ENCODE measurements around the gene SPATA2.
A peak's percentile ranks its signal among the peaks of the same experiment; 100 is the strongest.

The SPATA2 gene

GRCh38 chr20:49935746-49936152 is 20.4 kb upstream of the SPATA2 start:
- DNase-seq (ENCODE audit: low read depth in 2 of 2): no peak

DNA sequence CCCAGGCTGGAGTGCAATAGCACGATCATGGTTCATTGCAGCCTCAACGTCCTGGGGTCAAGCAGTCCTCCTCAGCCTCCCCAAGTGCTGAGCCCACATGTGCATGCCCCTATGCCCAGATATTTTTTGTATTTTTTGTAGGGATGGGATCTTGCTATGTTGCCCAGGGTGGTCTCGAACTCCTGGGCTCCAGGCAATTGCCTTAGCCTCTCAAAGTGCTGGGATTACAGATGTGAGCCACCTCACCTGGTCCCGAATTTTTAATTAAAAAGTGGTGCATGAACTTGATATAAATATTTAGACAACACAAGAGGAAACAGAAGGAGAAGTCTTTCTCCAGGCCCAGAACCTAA is 13.8 kb upstream of the SPATA2 start:
- DNase-seq (ENCODE audit: low read depth in 2 of 2): no peak

DNA sequence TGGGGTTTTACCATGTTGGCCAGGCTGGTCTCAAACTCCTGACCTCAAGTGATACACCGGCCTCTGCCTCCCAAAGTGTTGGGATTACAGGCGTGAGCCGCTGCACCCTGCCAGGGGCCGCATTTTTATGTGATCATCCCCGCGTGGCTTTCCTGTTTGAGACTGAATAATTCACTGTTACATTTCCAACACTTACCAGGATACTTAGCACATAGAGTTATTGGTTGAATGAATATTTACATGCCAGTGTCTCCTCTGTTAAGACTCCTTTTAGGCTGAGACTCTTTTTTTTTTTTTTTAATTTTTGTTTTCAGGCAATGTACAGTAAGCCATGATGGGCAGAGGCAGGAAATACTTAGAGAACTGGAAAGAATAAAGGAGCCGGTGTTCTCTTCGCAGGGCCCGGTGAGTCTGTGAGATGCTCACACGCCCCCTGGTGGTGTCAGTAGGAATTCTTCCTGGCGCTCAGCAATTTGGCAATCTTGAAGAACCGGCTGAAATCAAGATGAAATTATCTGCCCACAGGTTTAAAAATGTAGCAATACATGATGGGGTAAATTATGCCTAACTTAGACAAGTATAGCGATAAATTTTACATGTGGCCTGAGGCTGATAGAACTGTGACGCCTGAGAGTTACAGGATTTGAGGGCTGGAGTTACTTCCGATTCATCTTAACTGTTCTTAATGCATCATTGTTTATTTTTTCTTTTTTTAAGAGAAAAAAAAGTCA is 13.2 kb upstream of the SPATA2 start:
- DNase-seq (ENCODE audit: low read depth in 2 of 2): peak; percentile 60 to 74

GRCh38 chr20:49925901-49926454 is 10.6 kb upstream of the SPATA2 start:
- no peak for DNase-seq (ENCODE audit: low read depth in 2 of 2)

DNA sequence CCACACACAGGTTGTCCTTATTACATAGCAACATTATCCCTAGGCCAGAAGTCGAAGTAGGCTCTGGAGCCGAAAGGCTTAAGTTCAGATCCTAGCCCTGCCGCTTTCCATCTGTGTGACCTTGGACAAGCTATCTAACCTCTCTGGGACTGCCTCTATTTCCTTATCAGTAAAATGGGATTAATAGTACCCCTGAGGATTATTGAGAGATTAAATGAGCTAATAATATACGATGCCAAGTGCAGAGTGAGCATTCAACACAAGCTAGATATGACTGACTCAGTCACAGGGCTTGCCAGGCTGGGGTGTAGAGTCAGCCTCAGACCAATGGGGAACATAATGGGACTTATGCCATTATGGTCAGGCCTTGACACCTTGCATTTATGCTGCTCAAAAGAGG is 8.9 kb upstream of the SPATA2 start:
- no peak for DNase-seq (ENCODE audit: low read depth in 2 of 2)

DNA sequence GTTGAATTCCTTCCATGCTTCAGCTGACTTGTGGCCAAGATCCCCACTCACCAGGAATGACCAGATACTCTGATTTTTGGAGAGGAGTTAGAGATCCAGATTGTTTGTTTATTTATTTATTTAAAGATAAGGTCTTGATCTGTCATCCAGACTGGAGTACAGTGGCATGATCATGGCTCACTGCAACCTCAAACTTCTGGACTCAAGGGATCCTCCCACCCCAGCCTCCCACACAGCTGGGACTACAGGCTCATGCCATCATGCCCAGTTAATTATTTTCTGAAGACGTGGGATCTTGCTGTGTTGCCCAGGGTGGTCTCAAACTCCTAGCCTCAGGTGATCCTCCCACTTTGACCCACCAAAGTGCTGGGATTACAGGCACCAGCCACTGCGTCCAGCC is 4.1 kb upstream of the SPATA2 start:
- no peak for DNase-seq (ENCODE audit: low read depth in 2 of 2)

DNA sequence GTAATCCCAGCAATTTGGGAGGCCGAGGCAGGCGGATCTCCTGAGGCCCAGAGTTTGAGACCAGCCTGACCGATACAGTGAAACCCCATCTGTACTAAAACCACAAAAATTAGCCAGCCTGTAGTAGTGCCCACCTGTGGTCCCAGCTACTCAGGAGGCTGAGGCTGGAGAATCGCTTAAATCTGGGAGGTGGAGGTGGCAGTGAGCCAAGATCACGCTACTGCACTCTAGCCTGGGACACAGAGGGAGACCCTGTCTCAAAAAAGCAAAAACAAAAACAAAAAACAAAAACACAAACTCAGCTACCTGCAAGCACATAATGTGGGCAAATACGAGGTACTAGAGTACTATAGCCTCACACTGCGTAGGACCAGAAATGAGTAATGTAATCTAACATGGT is 3.7 kb upstream of the SPATA2 start:
- no peak for DNase-seq (ENCODE audit: low read depth in 2 of 2)

GRCh38 chr20:49918446-49918845 is 3.1 kb upstream of the SPATA2 start:
- no peak for DNase-seq (ENCODE audit: low read depth in 2 of 2)

GRCh38 chr20:49916146-49917002 is 1.0 kb upstream of the SPATA2 start:
- DNase-seq (ENCODE audit: low read depth in 2 of 2): no peak

DNA sequence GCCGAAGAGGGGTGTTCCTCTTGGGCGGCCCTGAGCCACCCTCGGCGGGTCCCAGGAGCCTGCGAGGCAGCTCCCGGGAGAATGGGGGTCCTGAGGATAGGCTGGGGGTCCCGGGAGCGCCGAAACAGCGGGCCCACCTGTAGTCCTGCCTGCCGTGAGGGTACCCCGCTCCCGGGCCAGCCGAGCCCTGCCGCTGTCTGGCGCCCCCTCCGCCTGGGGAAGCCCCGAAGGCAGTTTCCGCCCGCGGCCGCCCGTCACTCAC is 280 bp downstream of the SPATA2 start:
- DNase-seq (ENCODE audit: low read depth in 2 of 2): no peak

DNA sequence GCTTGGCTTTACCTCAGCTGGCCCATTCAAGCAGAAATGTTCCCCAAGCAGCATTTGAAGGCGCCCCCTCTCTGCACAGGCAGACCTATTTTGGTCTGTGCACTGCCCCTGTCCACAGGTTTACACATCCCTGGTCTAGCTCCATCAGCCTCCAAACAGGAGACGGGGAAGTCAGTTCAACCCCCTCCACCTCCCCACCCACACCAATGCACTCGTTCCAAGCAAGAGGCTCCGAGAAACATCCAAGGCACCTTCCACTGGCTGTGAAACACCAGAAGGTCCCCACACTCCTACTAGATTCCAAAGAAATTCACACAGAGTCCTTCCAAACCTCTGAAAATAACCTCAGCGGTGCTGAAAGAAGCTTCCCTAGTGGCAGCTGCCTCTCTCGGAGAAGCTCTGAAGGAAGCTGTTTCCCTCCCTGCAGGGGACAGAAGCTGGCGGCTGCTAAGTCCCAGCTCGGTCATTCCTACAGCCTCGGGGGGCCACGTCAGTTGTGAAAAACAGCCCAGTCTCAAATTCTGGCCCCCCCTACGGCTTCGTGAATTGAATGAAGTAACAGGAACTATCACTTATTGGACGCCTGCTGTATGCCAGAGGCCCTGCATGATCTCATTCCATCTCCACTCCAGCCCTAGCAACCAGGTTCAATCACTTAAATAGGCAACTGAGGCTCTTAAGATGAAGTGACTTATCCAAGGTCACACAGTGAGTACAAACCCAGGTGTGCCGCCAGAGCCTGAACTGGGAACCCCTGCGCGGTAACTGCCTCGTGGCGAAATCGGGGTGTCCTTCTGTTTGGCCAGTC is 815 bp downstream of the SPATA2 start:
- DNase-seq (ENCODE audit: low read depth in 2 of 2): no peak

GRCh38 chr20:49913399-49914047 is 1.8 kb downstream of the SPATA2 start:
- no peak for DNase-seq (ENCODE audit: low read depth in 2 of 2)

DNA sequence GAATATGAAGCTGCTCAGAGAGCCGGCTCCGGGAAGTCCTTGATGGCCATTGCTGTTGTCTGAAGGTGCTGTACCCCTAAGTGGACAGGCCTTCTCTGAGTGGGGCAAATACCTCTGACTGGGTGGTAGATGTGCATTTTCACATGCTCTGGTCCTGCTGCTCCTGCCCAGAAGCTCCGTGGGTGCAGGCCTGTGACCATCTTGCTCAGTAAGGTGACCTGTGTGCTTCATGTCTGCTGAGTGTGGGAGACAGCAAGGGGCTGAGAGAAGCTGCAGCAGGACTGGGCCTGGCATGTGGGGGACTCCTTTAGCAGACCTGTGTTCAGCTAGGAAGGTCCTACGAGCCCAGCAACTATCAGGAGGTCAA is 5.0 kb downstream of the SPATA2 start:
- DNase-seq (ENCODE audit: low read depth in 2 of 2): no peak

DNA sequence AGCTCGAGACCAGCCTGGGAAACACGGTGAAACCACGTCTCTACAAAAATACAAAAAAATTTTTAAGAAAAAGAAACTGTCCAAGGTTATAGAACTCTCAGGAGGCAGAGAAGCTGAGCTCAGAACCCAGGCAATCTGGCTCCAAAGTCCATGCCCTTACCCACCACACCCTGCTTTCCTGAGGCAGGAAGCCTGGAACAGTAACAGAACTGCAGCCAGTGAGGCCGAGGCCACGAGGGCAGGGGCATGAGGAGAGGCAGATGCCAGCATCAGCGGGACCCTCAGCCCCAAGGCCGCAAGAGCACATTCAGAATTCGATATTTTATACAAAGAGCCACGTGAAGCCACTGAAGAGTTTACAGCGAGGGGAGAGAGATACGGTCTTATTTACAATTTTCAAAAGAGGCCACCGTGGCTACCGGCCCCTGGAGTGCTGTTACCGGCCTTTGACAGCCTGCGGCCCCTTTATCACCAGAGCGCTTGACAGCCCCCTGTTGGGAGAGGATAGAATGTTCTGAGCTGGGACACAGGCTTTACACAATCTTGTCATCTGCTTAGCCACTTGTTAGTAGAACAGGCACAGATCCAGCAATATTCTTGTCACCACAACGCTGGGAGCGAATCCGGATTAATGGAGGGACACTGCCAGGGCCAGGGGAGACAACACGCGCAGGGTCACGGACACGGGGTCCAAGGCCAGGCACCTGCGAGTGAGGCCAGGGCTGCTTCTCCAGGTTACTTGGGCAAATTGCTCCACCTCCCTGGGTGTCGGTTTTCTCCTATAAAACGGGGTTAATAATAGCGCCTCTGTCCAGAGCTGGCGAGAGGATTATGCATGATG is 5.6 kb downstream of the SPATA2 start:
- no peak for DNase-seq (ENCODE audit: low read depth in 2 of 2)

DNA sequence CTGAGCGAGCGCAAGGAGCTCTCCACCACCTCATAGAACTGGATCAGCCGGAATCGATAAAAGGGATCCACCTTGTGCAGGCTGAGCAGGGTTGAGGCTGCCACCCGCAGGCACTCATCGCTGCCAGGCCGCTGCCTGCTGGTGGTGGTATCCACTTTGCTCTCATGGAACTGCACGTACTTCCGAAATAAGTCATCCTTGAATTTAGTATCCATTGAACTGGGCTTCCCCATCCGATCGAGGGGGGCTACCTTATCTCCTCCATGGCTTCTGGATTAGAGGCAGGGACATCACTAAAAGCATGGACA is 7.1 kb downstream of the SPATA2 start:
- DNase-seq (ENCODE audit: low read depth in 2 of 2): no peak

GRCh38 chr20:49907405-49908257 is 7.7 kb downstream of the SPATA2 start:
- no peak for DNase-seq (ENCODE audit: low read depth in 2 of 2)

- no peak for DNase-seq (ENCODE audit: low read depth in 2 of 2)
Measured at GRCh38 chr20:49906615-49907154, 8.6 kb downstream of the SPATA2 start.

DNA sequence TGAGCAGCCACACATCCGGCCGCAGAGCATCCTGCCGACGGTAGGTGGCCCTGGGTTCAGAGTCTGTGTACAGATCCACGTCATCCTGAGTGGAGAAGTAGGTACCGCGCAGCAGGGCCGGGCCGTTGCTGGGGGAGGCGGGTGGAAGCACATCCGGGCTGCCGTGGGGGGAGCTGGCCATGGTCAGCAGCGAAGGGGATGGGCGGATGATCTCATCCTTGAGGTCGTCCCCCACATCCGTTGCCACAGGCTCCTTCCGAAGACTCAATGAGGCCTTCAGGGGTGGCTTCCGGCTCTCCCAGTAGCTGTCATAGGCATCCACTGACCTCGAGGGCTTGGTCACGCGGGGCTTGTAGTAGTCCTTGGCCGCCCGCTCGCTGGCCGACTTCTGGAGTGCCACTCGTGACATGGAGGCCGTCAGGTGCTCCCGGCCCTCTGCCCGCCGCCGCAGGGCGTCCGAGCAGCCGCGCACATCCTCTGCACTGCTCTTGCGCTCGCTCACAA is 9.2 kb downstream of the SPATA2 start:
- no peak for DNase-seq (ENCODE audit: low read depth in 2 of 2)

GRCh38 chr20:49905415-49906091 is 9.8 kb downstream of the SPATA2 start:
- no peak for DNase-seq (ENCODE audit: low read depth in 2 of 2)

Data from stimulated activated CD4-positive, alpha-beta T cell treated with anti-CD3 and anti-CD28 coated beads, Interleukin-15, amount 100 ng/mL, for 48 hours (primary cell).